Mucosa of stomach (tissue), 1 donor: ENCODE measurements around the gene MAB21L4.

Experiments
- H3K27me3 ChIP-seq: one replicate; pipeline ENCODE4 v1.7.0; 2013; ENCODE audit warnings: mild to moderate bottlenecking, low read length; ENCODE audit not compliant: control insufficient read depth, insufficient read depth
- H3K36me3 ChIP-seq: one replicate; pipeline ENCODE4 v1.7.0; 2013; ENCODE audit warnings: low read length; ENCODE audit not compliant: control insufficient read depth, insufficient read depth
- H3K4me1 ChIP-seq: one replicate; pipeline ENCODE4 v1.7.0; 2013; ENCODE audit warnings: mild to moderate bottlenecking, low read length; ENCODE audit not compliant: control insufficient read depth, insufficient read depth
- H3K4me3 ChIP-seq: one replicate; pipeline ENCODE4 v1.7.0; 2013; ENCODE audit warnings: low read length
- H3K9ac ChIP-seq: one replicate; pipeline ENCODE4 v1.7.0; 2013; ENCODE audit warnings: mild to moderate bottlenecking, low read length, moderate library complexity
- H3K9me3 ChIP-seq: one replicate; pipeline ENCODE4 v1.7.0; 2013; ENCODE audit warnings: mild to moderate bottlenecking, low read length, moderate library complexity; ENCODE audit not compliant: control insufficient read depth
- donor health status: Pancreatic carcinoma.

Gene MAB21L4

GRCh38 chr2:240895656-240896388, at the start of gene MAB21L4:
Gene MAB21L4, minus strand, starts transcription at chr2:240896156. Its CDS starts 159 bp downstream, at chr2:240895997.
- no peaks in the 10 kb centered on the region for H3K36me3 ChIP-seq
- peaks cover 7% of the 10 kb centered on the region for H3K4me1 ChIP-seq
- no peak within 1 kb of the TSS for H3K9ac ChIP-seq
- H3K9me3 ChIP-seq: no peaks in the 10 kb centered on the region
- H3K27me3 ChIP-seq: peaks cover 3% of the 10 kb centered on the region
- H3K4me3 ChIP-seq: no peak within 1 kb of the TSS

- no peaks in the 10 kb centered on the region for H3K4me1 ChIP-seq
- H3K9me3 ChIP-seq: no peaks in the 10 kb centered on the region
- no peaks in the 10 kb centered on the region for H3K27me3 ChIP-seq
- H3K9ac ChIP-seq: no peak overlapping the region
- H3K36me3 ChIP-seq: no peaks in the 10 kb centered on the region
- H3K4me3 ChIP-seq: no peak overlapping the region
Measured at GRCh38 chr2:240936106-240936505, 40.1 kb upstream of the MAB21L4 start.

DNA sequence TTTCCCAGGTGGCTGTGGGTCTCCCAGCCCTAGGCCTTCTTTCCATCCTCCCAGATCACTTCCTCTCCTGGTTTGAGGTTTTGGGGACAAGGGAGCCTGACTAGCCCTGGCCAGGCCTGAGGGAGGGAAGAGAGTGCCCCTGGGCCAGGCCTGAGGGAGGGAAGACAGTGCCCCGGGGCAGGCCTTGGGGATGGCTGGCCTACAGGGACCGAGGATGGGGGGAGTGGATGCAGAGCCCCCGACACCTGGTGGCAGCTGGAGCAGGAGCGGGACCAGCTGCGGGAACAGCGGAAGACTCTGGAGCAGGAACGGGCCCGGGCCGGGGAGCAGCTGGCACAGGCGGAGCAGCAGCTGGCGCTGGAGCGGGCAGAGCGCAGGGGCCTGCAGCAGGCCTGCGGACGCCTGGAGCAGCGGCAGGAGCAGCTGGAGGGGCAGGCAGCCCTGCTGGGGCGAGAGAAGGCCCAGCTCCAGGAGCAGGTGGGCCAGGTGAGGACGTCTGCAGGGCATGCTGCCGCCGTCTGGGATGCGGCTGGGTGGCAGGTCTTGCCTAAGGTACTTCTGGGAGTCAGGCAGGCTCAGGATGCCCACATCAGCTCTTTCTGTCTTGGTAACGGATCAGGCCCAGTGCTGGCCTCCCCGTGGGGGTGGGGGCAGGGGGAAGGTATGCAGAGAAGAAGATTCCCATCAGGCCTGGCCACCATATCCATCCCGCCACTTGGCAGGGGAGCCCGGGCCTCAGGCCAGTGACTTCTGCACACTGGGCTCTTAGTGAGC, 39.3 kb upstream of the MAB21L4 start:
- Histone ChIP-seq H3K4me1 (no peaks in the 10 kb centered on the region), H3K9ac (no peak overlapping the region), H3K36me3 (no peaks in the 10 kb centered on the region), H3K9me3 (no peaks in the 10 kb centered on the region), H3K4me3 (no peak overlapping the region), H3K27me3 (no peaks in the 10 kb centered on the region)

- Histone ChIP-seq H3K4me3 (no peak overlapping the region), H3K9ac (no peak overlapping the region), H3K27me3 (no peaks in the 10 kb centered on the region)
Measured at GRCh38 chr2:240934701-240935102, 38.7 kb upstream of the MAB21L4 start.

DNA sequence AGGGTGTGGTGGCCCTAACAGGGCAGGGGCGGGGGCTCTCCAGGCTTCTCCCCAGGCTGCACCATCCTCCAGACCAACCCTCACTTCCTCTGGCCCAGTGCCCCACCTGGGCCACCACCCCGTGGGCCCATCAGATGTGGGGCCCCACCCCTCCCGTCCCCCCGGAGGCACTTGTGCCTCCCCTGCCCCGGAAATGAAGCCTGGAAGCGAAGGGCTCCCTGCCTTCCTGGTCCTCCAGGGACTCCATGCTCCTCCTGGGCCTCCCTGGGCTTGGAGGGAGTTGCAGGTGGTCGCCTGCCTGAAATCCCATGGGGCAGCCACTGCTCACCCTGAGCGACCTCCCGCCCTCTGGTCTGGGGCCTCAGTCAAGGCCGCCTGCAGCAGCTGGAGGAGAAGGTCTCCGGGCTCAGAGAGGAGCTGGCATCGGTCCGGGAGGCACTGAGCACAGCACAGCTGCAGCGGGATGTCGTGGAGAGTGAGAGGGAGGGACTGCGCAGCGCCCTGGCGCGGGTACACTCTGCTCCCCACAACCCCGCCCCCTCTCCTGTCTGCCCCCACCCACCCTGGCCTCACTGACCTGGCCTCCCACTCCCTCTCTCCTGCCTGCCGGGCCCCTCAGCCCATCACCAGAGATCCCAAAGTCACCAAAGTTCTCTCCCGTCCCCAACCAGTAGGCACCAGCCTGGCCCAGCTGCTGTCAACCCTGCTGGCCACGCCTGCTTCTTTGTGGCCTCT, 38.2 kb upstream of the MAB21L4 start:
- H3K9me3 ChIP-seq: no peaks in the 10 kb centered on the region
- no peaks in the 10 kb centered on the region for H3K27me3 ChIP-seq
- no peak overlapping the region for H3K4me3 ChIP-seq
- H3K9ac ChIP-seq: no peak overlapping the region
- H3K4me1 ChIP-seq: no peaks in the 10 kb centered on the region
- H3K36me3 ChIP-seq: no peaks in the 10 kb centered on the region

More at GRCh38 chr2:240934701-240935102, 38.7 kb upstream of the MAB21L4 start:
- no peaks in the 10 kb centered on the region for H3K9me3 ChIP-seq
- H3K36me3 ChIP-seq: no peaks in the 10 kb centered on the region
- no peaks in the 10 kb centered on the region for H3K4me1 ChIP-seq

DNA sequence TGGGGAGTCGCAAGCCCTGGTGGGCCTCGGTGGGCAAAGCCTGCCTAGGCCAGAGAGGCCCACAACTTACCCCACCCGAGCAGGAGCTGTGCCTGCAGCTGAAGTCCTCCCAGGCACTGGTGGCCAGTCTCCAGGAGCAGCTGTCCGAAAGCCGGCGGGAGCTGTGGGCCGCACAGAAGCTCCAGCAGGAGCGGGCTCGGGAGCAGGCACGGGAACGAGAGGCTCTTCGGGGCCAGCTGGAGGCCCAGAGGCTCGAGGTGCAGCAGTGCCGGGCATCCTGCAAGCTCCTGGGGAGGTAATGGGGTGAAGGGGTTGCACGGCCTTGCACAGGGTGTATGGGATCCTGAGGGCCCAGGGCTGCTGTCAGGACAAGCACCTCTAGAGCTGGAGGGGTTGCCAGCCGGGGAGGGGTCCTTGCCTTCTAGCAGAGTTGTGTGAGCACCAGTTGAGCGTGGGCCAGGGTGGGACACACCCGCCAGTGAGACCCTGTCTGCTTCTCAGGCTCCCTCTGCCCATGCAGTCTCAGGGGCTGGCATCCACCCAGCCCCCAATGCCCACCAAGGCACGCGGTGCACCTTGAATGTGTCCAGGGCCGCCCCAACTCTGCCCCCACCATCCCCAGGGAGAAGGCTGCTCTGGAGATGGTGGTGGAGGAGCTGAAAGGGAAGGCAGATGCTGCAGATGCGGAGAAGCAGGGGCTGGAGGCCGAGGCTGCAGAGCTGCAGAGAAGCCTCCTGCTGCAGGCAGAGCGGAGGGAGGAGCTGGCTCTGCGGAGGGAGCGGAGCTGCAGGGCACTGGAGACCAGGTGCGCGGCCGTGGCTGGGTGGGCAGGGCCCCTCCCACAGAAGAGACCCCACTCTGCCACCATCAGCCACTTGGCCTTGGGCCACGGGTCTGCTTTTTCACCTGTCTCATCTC, 37.4 kb upstream of the MAB21L4 start:
- H3K4me1 ChIP-seq: no peaks in the 10 kb centered on the region
- H3K9ac ChIP-seq: no peak overlapping the region
- H3K9me3 ChIP-seq: no peaks in the 10 kb centered on the region
- no peaks in the 10 kb centered on the region for H3K36me3 ChIP-seq
- no peak overlapping the region for H3K4me3 ChIP-seq
- no peaks in the 10 kb centered on the region for H3K27me3 ChIP-seq

- Histone ChIP-seq H3K4me1 (no peaks in the 10 kb centered on the region), H3K9ac (no peak overlapping the region), H3K4me3 (no peak overlapping the region), H3K27me3 (no peaks in the 10 kb centered on the region), H3K9me3 (no peaks in the 10 kb centered on the region), H3K36me3 (no peaks in the 10 kb centered on the region)
Measured at GRCh38 chr2:240932724-240933047, 36.7 kb upstream of the MAB21L4 start.

- Histone ChIP-seq H3K4me3 (no peak overlapping the region), H3K27me3 (no peaks in the 10 kb centered on the region), H3K4me1 (no peaks in the 10 kb centered on the region), H3K9me3 (no peaks in the 10 kb centered on the region), H3K9ac (no peak overlapping the region), H3K36me3 (no peaks in the 10 kb centered on the region)
Measured at GRCh38 chr2:240932001-240932723, 36.2 kb upstream of the MAB21L4 start.

DNA sequence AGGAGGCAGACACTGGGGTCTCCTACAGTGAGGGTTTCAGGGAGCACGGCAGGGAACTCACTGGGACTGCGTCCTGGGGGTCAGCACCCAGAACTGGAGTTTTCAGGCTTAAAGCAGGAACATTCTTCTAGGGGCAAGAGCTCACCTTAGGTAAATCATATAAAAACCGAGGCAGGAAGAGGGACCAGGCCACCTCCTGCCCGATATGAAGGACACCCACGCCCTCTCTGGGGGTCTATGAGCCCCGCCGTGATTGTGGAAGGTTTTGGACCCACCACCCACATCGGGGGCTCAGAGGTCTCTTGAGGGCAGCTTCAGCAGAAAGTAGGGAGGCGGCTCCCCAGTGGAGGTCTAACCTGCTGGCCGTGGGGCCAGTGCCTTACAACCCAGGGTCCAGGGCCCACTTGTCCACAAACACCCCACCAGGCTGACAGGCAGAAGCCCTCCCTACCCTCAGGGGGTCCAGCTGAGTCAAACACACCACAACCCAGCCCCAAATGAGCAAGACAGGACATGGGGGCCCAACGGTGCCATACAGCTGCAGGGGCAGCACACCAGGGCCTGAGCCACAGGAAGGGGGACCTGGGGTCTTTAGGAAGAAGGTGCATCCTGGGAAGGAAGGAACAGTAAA, 35.5 kb upstream of the MAB21L4 start:
- Histone ChIP-seq H3K4me1 (no peaks in the 10 kb centered on the region), H3K4me3 (no peak overlapping the region), H3K36me3 (no peaks in the 10 kb centered on the region), H3K9me3 (no peaks in the 10 kb centered on the region), H3K9ac (no peak overlapping the region), H3K27me3 (no peaks in the 10 kb centered on the region)

DNA sequence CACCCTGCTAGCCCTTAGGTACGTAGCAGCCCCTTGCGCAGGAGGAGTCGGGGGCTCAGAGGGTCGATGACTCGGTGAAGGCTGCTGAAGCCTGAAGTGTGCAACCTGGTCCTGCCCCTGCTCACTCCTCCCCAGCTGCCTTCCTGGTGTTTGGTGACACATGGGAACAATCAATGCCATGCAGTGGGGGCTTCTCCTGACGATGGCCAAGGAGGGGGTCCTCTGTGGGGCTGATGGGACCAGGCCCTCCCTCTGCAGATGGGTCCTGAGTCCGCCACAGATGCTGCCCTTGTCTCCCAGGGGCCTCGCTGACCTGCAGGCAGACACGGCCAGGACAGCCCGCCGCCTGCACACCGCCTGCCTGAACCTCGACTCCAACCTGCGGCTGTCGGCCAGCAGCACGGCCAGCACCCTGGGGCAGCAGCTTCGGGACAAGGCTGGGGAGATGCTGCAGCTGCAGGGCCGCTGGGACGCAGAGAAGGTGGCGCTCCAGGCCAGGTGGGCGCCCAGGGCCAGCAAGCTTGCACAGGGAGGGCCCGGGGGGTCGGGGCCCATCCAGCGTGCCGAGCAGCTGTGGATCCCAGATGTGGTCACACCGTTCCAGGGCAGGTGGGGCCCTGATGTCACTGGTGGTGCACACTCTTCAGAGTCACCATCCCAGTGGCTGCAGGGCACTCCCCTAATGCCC, 34.8 kb upstream of the MAB21L4 start:
- no peak overlapping the region for H3K9ac ChIP-seq
- H3K4me3 ChIP-seq: no peak overlapping the region
- H3K36me3 ChIP-seq: no peaks in the 10 kb centered on the region
- no peaks in the 10 kb centered on the region for H3K27me3 ChIP-seq
- H3K9me3 ChIP-seq: no peaks in the 10 kb centered on the region
- no peaks in the 10 kb centered on the region for H3K4me1 ChIP-seq
